ENCODE measurements around the gene CDC42EP4.

The CDC42EP4 gene, protein sequence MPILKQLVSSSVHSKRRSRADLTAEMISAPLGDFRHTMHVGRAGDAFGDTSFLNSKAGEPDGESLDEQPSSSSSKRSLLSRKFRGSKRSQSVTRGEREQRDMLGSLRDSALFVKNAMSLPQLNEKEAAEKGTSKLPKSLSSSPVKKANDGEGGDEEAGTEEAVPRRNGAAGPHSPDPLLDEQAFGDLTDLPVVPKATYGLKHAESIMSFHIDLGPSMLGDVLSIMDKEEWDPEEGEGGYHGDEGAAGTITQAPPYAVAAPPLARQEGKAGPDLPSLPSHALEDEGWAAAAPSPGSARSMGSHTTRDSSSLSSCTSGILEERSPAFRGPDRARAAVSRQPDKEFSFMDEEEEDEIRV
- 1.1 to 9.2 reads per million in 2 donors for total RNA-seq

DNA sequence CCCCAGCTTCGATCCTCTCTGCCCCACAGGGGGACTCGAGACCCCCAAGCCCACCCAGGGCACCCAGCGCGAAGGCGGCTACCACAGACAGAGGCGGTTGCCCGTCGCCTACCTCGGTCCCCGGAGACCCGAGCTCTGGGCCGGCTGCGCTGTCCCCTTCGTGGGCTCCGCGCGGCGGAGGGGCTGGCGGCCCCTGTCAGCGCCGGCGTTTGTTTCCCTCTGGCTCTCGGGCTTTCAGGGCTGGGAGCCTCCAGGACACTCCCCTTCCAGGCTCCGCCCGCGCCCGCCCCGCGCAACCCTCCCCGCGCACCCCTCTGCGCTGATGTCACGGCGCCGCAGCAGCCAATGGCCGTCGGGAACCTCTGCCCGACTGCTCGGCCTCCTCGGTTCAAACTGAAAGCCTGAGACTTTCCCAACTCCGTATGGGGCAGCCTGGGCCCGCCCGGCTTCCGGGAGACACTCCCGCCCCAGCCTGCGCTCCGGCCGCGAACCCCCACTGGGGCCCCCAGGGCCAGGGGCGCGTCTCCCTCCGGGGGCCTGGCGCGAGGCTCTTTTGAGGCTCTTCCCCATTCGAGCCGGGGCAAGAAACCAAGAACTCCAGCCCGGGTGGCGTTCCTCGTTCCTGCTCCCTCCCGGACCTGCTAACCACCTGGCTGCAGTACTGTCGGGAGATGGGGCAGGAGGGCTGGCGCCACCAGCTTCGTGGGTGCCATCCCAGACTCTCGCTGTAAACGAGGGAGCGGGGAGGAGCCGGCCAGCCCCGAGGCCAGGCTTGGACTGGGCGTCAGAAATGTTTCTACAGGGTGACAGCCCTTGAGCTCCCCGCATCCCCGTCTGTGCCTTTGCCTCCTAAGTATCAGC is at the start of gene CDC42EP4:
Gene CDC42EP4 (minus strand): TSS at position 221 of the 861 bp plus-strand sequence. CDS start 25,501 bp downstream, outside the sequence.
- peak; percentile 79 for DNase-seq

DNA sequence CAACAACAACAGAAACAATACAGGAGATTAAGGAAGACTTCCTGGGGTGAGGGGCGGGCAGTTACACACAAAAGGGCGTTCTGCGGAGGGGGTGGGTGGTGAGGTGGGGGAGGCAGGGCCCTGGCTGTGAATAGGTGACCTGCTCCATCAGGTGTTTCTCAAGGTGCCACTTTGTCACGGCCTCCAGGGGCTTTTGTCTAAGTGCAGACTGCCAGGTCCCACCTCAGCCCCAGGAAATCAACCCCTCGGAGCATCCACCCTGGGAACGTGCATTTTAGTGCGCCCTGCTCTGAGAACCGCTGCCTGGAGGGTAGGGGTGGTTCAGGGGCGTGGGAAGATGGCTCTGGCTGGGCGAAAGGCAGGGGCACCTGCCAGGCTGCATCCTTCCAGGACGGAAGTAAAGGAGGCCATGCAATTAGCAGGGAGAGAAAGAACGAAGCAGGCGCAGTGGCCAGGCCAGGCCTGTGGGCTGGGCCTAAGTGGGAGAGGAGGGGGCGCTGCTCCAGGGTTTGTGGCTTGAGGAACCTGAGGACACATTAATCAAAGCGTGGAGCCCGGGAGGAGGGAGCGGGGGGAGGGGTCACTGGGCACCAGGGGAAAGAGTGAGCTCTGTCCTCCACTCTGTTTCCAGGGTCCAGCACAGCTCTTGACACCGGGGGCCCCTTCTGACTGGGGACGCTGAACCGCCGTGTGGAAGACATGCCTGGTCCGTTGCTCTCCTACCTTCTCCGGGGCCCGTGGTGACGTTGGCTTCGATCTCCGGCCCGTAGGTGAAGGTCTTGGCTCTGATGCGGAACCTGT is 49.4 kb upstream of the CDC42EP4 start:
- no peak for DNase-seq

GRCh38 chr17:73359987-73360410 is 48.2 kb upstream of the CDC42EP4 start:
- no peak for DNase-seq

DNA sequence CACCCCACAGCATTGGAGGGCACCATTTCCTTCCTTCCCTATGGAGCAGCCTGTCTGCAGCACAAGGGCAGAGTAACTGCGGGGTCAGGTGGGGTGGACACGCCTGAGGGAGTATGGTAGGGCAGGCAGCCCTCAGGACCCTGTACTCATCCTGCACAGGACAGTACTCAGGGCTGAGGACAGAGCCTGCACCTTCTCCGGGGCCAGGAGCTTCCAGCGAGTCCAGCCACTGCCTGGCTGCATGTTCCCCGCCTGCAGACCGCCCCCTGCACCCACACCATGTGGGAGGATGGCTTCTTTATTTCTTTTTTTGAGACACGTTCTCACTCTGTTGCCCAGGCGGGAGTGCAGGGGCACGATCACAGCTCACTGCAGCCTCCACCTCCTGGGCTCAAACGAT is 47.6 kb upstream of the CDC42EP4 start:
- no peak for DNase-seq

GRCh38 chr17:73358668-73359067 is 46.9 kb upstream of the CDC42EP4 start:
- DNase-seq, result no peak

DNA sequence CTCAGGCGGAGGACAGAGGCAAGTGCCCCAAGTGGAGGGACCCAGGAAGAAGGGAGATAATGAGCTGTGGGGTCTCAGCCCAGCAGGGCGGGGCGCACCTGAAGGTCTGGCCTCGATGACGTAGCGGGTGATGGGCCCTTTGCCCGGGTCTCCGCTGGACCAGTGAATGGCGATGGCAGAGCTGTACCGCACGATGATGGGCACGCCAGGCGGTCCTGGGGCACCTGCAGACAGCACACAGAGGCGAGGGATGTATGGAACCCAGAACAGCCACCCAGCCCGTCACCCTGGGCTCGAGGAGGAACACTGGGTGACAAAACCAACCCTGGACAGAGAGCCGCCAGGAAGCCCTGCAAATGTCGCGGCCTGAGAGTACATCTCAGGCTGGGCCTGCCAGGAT is 46.2 kb upstream of the CDC42EP4 start:
- no peak for DNase-seq

GRCh38 chr17:73357318-73357717 is 45.5 kb upstream of the CDC42EP4 start:
- no peak for DNase-seq

GRCh38 chr17:73356561-73357170 is 44.9 kb upstream of the CDC42EP4 start:
- DNase-seq, result no peak

DNA sequence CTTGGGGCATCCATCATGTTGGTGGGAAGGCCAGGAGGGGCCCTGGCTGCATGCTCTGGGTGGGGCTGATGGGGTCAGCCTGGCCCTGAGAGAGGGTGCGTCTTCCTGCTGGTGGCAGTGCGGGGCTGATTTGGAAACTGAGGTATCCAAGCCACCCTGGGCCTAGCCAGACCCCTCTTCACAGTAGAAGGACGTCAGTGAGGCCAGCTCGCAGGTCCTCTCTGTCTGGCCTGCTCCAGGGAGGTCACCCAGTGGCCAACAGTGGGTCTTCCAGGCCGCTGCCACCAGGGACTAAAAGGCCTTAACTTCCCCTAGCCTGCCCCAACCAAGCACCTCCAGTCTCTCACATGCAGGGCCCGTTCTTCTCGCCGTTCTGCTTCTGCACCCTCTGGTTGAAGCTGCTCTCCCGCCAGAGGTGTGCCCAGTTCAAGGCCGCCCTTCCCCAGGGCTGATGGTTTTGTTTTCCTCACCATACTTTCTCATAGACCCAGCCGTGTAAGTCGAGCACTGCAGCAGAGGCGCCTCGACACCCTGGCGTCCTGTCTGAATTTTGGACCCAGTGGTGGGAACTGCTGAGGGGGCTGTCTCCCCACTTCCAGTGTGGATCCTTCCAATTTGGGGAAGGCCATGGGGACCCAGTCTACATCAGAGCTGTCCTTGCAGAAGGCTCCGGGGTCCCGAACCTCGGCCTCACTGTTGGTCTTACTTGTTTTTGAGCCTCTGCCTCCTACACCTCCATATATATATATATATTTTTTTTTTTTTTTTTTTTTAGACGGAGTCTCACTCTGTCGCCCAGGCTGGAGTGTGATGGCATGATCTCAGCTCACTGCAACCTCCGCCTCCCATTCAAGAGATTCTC is 42.9 kb upstream of the CDC42EP4 start:
- DNase-seq, result no peak

DNA sequence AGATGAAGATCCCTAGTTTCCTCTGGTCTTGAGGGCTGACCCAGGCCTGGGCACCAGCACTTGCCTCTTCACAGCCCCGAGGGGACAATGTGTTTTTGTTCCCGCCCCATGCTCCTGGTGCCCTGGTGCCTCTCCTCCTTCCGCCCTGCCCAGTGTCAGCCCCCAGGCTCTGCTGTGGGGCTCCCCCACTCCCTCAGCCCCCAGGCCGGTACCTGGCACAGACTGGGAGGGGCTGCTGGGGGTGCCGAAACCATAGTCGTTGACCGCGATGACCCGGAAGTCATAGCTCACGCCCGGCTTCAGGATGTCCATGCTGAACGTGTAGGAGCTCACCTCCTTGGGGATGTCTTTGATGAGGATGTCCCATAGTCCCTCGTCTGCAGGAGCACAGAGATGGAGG is 40.5 kb upstream of the CDC42EP4 start:
- no peak for DNase-seq

GRCh38 chr17:73351764-73352163 is 40.0 kb upstream of the CDC42EP4 start:
- DNase-seq, result no peak

GRCh38 chr17:73350864-73351263 is 39.1 kb upstream of the CDC42EP4 start:
- DNase-seq, result no peak

DNA sequence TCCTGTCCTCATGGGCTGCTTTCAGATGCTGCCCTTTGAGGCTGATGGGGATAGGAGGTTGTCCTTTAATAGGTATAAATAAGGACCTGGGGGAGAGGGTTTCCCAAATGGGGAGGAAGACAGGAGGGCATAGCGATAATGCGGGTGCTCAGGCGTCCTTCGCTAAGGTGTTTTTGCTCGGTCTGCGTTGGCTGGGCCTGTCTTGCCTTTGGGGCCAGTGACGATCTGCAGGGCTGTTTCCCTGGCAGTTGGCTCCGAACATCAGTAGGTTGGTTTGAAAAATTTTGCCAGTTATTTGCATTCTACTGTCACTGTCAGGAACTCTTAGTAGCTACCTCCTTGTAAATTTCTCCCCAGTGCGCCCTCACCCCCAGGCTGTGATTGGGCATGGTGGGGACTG is 37.8 kb upstream of the CDC42EP4 start:
- DNase-seq, result no peak

- DNase-seq, result no peak
Measured at GRCh38 chr17:73349138-73349537, 37.3 kb upstream of the CDC42EP4 start.

GRCh38 chr17:73348829-73349095 is 37.0 kb upstream of the CDC42EP4 start:
- no peak for DNase-seq

GRCh38 chr17:73348018-73348828 is 36.4 kb upstream of the CDC42EP4 start:
- no peak for DNase-seq

DNA sequence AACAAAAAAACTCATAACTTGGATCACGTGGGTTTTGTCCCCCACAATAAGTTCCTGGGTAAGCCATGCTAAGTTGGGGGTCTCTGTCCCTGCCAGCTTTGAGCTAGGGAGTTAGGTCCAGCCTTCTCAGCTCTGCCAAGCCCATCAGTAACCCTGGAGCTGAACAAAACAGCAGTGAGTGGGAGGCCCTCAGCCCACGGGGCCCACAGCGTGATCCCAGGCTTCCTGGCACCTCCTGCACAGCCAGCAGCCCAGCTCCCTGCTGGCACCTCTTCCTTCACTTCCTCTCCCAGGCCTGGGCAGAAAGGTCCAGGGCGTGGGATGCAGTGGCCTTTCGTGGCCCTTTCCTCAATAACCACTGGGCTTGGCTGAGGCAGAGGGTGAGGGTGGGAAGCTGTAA is 35.5 kb upstream of the CDC42EP4 start:
- DNase-seq, result no peak

DNA sequence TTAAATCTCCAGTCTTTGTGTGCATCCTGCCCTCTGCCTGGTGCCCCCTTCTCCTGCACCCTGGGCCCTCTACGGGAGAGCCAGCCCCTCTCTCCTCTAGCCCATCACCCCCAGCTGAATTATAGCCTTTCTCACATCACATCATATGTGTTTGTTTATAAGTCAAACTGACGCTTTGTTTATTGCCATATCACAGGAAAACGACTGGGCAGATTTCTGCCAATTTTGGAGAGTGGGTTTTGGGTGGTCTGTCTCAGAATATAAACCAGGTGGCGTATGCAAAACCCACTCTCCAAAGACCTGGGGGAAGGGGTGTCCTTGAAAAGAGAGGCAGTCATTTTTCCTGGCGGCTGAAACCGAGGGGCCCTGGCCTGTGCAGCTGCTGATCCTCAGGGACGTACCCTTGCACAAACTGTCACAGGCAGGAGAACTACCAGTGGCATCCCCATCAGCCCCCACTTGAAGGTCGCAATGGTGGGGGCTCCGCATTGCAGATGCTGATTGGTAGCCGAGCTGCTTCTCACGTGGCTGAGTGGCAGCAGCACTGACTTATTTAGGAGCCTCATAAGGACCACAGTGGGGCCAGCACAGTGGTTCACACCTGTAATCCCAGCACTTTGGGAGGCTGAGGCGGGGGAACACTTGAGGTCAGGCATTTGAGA is 34.8 kb upstream of the CDC42EP4 start:
- no peak for DNase-seq

GRCh38 chr17:73343739-73344454 is 32.1 kb upstream of the CDC42EP4 start:
- no peak for DNase-seq

GRCh38 chr17:73343168-73343634 is 31.4 kb upstream of the CDC42EP4 start:
- no peak for DNase-seq
